Measurements from ENCODE around the gene POLR2J. TPM values are rescaled to one million over a fixed set of nuclear protein-coding genes. Genes with fewer than 3 reads are reported as not detected.
"Not testable (repeated sequence)": the region's sequence is repeated elsewhere in the genome, so short reads cannot be mapped to it uniquely, and the experiment has no call there.

Gene POLR2J
- 76.0 TPM for total RNA-seq
- 67.1 TPM for polyA plus RNA-seq
- long read RNA-seq, donor 1, transcript POLR2J-201 (4 exons, 932 nt): major isoform, 6 of 6 reads
- long read RNA-seq, donor 1, partial matches to known transcripts: 0 of 6 reads
- long read RNA-seq, donor 1, other reads (novel, unspliced or antisense): 0 of 6 reads
- long read RNA-seq, donor 2: 0 reads
- long read RNA-seq, donor 3, transcript POLR2J-201 (4 exons, 932 nt): major isoform, 125 of 148 reads
- long read RNA-seq, donor 3, partial matches to known transcripts: 18 of 148 reads
- long read RNA-seq, donor 3, other reads (novel, unspliced or antisense): 5 of 148 reads
- long read RNA-seq, donor 4, transcript POLR2J-201 (4 exons, 932 nt): major isoform, 29 of 29 reads
- long read RNA-seq, donor 4, partial matches to known transcripts: 0 of 29 reads
- long read RNA-seq, donor 4, other reads (novel, unspliced or antisense): 0 of 29 reads
- long read RNA-seq, donor 5, transcript POLR2J-201 (4 exons, 932 nt): major isoform, 135 of 150 reads
- long read RNA-seq, donor 5, partial matches to known transcripts: 15 of 150 reads
- long read RNA-seq, donor 5, other reads (novel, unspliced or antisense): 0 of 150 reads
- long read RNA-seq, donor 6, transcript POLR2J-201 (4 exons, 932 nt): major isoform, 59 of 59 reads
- long read RNA-seq, donor 6, partial matches to known transcripts: 0 of 59 reads
- long read RNA-seq, donor 6, other reads (novel, unspliced or antisense): 0 of 59 reads
- long read RNA-seq, donor 7, transcript POLR2J-201 (4 exons, 932 nt): major isoform, 70 of 81 reads
- long read RNA-seq, donor 7, partial matches to known transcripts: 11 of 81 reads
- long read RNA-seq, donor 7, other reads (novel, unspliced or antisense): 0 of 81 reads
- long read RNA-seq, donor 8, transcript POLR2J-201 (4 exons, 932 nt): major isoform, 29 of 29 reads
- long read RNA-seq, donor 8, partial matches to known transcripts: 0 of 29 reads
- long read RNA-seq, donor 8, other reads (novel, unspliced or antisense): 0 of 29 reads
- long read RNA-seq, donor 9, transcript POLR2J-201 (4 exons, 932 nt): major isoform, 40 of 40 reads
- long read RNA-seq, donor 9, partial matches to known transcripts: 0 of 40 reads
- long read RNA-seq, donor 9, other reads (novel, unspliced or antisense): 0 of 40 reads
- long read RNA-seq, donor 10, transcript POLR2J-201 (4 exons, 932 nt): major isoform, 64 of 64 reads
- long read RNA-seq, donor 10, partial matches to known transcripts: 0 of 64 reads
- long read RNA-seq, donor 10, other reads (novel, unspliced or antisense): 0 of 64 reads

- H3K36me3 ChIP-seq (ENCODE audit: control insufficient read depth in 2 of 2, insufficient read depth in 2 of 2, low read length in 1 of 2); H3K4me1 ChIP-seq (ENCODE audit: control insufficient read depth in 2 of 2, insufficient read depth in 2 of 2, low read length in 2 of 2); H3K27ac ChIP-seq (ENCODE audit: low read depth in 1 of 2, low read length in 1 of 2); H3K9me3 ChIP-seq (ENCODE audit: control insufficient read depth in 2 of 2, insufficient read depth in 1 of 2, low read length in 1 of 2); H3K27me3 ChIP-seq (ENCODE audit: control insufficient read depth in 2 of 2, insufficient read depth in 1 of 2, low read length in 1 of 2): not testable (repeated sequence)
- peak within 1 kb of the TSS; percentile 42 to 50 for H3K4me3 ChIP-seq (ENCODE audit: low read length in 2 of 2)
- peak in 7 of 9 donors; percentile 51 to 91 (median 65) for DNase-seq (ENCODE audit: low read depth in 6 of 9, low spot score in 9 of 9)
- WGBS: under 1% methylated on average over 57 of the region's 72 CpGs
Observed at GRCh38 chr7:102478314-102479208, at the start of gene POLR2J. Gene POLR2J (minus strand): TSS chr7:102478922. CDS start chr7:102478860, 62 bp downstream.

DNA sequence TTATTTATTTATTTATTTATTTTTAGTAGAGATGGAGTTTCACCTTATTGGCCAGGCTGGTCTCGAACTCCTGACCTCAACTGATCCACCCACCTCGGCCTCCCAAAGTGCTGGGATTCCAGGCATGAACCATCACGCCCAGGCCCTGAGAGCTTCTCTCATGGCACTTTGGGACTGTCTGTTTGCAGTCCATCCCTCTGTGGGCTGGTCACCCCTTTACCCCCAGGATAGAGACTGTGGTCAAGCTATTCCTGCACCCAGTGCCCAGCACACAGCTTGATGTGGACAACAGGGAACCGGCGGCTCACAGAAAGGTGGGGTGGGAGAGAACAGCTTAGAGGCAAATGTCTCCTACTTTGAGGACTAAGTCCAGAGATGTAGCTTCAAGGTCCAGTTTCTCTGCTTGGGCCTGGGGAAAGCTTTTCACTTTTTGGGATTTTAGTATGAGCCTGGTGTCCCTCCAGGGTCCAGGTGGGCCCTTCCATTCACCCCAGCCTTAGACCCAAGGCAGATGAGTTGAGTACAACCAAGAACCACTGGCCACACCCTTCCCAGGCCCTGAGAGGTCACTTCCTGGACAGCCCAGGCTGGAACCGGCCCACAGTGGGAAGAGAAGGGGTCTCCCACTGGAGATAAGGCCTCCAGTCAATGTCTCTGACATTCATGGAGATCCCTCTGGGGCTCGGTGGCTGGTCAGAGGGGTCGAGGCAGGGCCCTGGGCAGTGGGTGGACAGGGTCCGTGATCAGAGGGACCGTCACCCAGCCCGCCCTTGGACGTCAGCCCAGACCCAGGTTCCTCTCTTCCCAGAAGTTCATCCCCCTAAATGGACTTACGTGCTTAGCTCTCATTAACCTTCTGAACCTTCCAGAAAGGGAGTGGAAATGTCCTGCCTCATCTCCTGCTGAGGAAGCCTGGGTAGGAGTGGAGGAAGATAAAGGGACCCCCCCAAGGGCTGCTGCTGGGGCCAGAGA, 49.4 kb upstream of the POLR2J start:
- DNase-seq (ENCODE audit: low read depth in 6 of 9, low spot score in 9 of 9); H3K27me3 ChIP-seq (ENCODE audit: control insufficient read depth in 2 of 2, insufficient read depth in 1 of 2, low read length in 1 of 2); H3K4me3 ChIP-seq (ENCODE audit: low read length in 2 of 2); H3K4me1 ChIP-seq (ENCODE audit: control insufficient read depth in 2 of 2, insufficient read depth in 2 of 2, low read length in 2 of 2); H3K36me3 ChIP-seq (ENCODE audit: control insufficient read depth in 2 of 2, insufficient read depth in 2 of 2, low read length in 1 of 2); H3K27ac ChIP-seq (ENCODE audit: low read depth in 1 of 2, low read length in 1 of 2); H3K9me3 ChIP-seq (ENCODE audit: control insufficient read depth in 2 of 2, insufficient read depth in 1 of 2, low read length in 1 of 2): not testable (repeated sequence)
- WGBS: 100% methylated on average over 3 of the region's 13 CpGs

DNA sequence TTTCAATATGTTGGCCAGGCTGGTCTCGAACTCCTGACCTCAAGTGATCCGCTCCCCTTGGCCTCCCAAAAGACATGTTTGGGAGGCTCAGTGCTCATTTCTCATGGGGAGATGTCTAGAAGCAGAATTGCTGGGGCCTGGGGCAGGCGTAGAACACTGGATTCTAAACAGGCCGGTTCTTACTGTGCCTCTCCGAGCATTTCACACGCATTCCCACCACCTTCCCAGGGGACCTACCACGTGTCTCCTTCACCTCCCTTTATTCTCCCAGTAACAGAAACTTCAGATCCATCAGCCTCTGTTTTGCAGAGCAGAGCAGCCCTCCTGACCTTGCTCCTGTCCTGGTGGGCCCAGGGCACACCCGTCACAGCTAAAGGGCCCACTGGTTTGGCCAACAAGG, 48.5 kb upstream of the POLR2J start:
- WGBS: 98% methylated on average over 1 of the region's 8 CpGs
- H3K9me3 ChIP-seq (ENCODE audit: control insufficient read depth in 2 of 2, insufficient read depth in 1 of 2, low read length in 1 of 2); H3K4me1 ChIP-seq (ENCODE audit: control insufficient read depth in 2 of 2, insufficient read depth in 2 of 2, low read length in 2 of 2); H3K27ac ChIP-seq (ENCODE audit: low read depth in 1 of 2, low read length in 1 of 2); H3K27me3 ChIP-seq (ENCODE audit: control insufficient read depth in 2 of 2, insufficient read depth in 1 of 2, low read length in 1 of 2); DNase-seq (ENCODE audit: low read depth in 6 of 9, low spot score in 9 of 9); H3K4me3 ChIP-seq (ENCODE audit: low read length in 2 of 2); H3K36me3 ChIP-seq (ENCODE audit: control insufficient read depth in 2 of 2, insufficient read depth in 2 of 2, low read length in 1 of 2): not testable (repeated sequence)

- not testable (repeated sequence) for DNase-seq (ENCODE audit: low read depth in 6 of 9, low spot score in 9 of 9); H3K27ac ChIP-seq (ENCODE audit: low read depth in 1 of 2, low read length in 1 of 2); H3K36me3 ChIP-seq (ENCODE audit: control insufficient read depth in 2 of 2, insufficient read depth in 2 of 2, low read length in 1 of 2); H3K9me3 ChIP-seq (ENCODE audit: control insufficient read depth in 2 of 2, insufficient read depth in 1 of 2, low read length in 1 of 2); H3K27me3 ChIP-seq (ENCODE audit: control insufficient read depth in 2 of 2, insufficient read depth in 1 of 2, low read length in 1 of 2); H3K4me1 ChIP-seq (ENCODE audit: control insufficient read depth in 2 of 2, insufficient read depth in 2 of 2, low read length in 2 of 2); H3K4me3 ChIP-seq (ENCODE audit: low read length in 2 of 2)
- 81% methylated on average over 1 of the region's 2 CpGs for WGBS
Observed at GRCh38 chr7:102524803-102525202, 46.1 kb upstream of the POLR2J start.

GRCh38 chr7:102520797-102521196, 42.1 kb upstream of the POLR2J start:
- WGBS: 99% methylated on average over 4 of the region's 5 CpGs
- not testable (repeated sequence) for H3K27ac ChIP-seq (ENCODE audit: low read depth in 1 of 2, low read length in 1 of 2); H3K4me1 ChIP-seq (ENCODE audit: control insufficient read depth in 2 of 2, insufficient read depth in 2 of 2, low read length in 2 of 2); H3K27me3 ChIP-seq (ENCODE audit: control insufficient read depth in 2 of 2, insufficient read depth in 1 of 2, low read length in 1 of 2); H3K36me3 ChIP-seq (ENCODE audit: control insufficient read depth in 2 of 2, insufficient read depth in 2 of 2, low read length in 1 of 2); H3K4me3 ChIP-seq (ENCODE audit: low read length in 2 of 2); DNase-seq (ENCODE audit: low read depth in 6 of 9, low spot score in 9 of 9); H3K9me3 ChIP-seq (ENCODE audit: control insufficient read depth in 2 of 2, insufficient read depth in 1 of 2, low read length in 1 of 2)

DNA sequence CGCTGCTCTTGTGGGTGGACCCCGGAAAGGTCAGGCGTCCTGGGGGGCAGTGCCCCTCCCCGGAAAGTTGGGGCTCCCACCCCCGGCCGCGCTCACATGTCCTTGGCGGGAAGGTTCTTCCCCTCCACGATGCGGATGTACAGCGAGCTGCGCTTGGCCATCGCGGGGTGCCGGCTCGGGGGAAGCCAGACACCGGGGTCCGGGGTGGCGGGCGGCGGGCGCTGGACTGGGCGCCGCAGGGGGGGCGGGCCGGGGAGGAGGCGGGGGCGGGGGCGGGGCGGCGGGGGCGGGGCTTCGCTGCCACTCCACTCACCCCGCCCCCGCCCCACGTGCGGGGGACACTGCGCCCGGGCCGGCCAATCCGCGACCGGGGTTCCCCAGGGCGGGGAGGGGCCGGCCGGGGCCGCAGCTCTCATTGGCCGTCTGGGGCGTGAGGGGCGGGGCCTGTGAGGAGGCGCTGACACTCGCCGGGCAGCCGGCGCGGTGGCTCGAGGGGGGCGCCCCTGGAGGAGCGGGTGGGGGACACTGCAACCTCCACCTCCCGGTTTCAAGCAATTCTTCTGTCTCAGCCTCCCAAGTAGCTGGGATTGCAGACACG, 38.9 kb upstream of the POLR2J start, which contains the start of gene RASA4B:
TSS of gene RASA4B (minus strand) at position 228 of the 598 bp plus-strand sequence. CDS start at position 161, 67 bp downstream.
- H3K27ac ChIP-seq (ENCODE audit: low read depth in 1 of 2, low read length in 1 of 2); H3K4me3 ChIP-seq (ENCODE audit: low read length in 2 of 2); H3K9me3 ChIP-seq (ENCODE audit: control insufficient read depth in 2 of 2, insufficient read depth in 1 of 2, low read length in 1 of 2); H3K27me3 ChIP-seq (ENCODE audit: control insufficient read depth in 2 of 2, insufficient read depth in 1 of 2, low read length in 1 of 2); DNase-seq (ENCODE audit: low read depth in 6 of 9, low spot score in 9 of 9); H3K4me1 ChIP-seq (ENCODE audit: control insufficient read depth in 2 of 2, insufficient read depth in 2 of 2, low read length in 2 of 2); H3K36me3 ChIP-seq (ENCODE audit: control insufficient read depth in 2 of 2, insufficient read depth in 2 of 2, low read length in 1 of 2): not testable (repeated sequence)
- under 1% methylated on average over 13 of the region's 61 CpGs for WGBS

- H3K4me3 ChIP-seq (ENCODE audit: low read length in 2 of 2); H3K9me3 ChIP-seq (ENCODE audit: control insufficient read depth in 2 of 2, insufficient read depth in 1 of 2, low read length in 1 of 2); H3K36me3 ChIP-seq (ENCODE audit: control insufficient read depth in 2 of 2, insufficient read depth in 2 of 2, low read length in 1 of 2); H3K27me3 ChIP-seq (ENCODE audit: control insufficient read depth in 2 of 2, insufficient read depth in 1 of 2, low read length in 1 of 2); H3K27ac ChIP-seq (ENCODE audit: low read depth in 1 of 2, low read length in 1 of 2); H3K4me1 ChIP-seq (ENCODE audit: control insufficient read depth in 2 of 2, insufficient read depth in 2 of 2, low read length in 2 of 2); DNase-seq (ENCODE audit: low read depth in 6 of 9, low spot score in 9 of 9): not testable (repeated sequence)
- WGBS: no CpG with 5 or more reads among the region's 10 CpGs
Observed at GRCh38 chr7:102516951-102517350, 38.2 kb upstream of the POLR2J start.
